NCI-H524 (cell line): ENCODE results near the gene GLB1L.
"Not testable (repeated sequence)": the region's sequence is repeated elsewhere in the genome, so short reads cannot be mapped to it uniquely, and the experiment has no call there.

ENCODE experiments used
- DNase-seq, 2 experiments: peaks; one replicate each; lab custom pipeline; 2025; lab: John Stamatoyannopoulos, UW

GLB1L gene

DNA sequence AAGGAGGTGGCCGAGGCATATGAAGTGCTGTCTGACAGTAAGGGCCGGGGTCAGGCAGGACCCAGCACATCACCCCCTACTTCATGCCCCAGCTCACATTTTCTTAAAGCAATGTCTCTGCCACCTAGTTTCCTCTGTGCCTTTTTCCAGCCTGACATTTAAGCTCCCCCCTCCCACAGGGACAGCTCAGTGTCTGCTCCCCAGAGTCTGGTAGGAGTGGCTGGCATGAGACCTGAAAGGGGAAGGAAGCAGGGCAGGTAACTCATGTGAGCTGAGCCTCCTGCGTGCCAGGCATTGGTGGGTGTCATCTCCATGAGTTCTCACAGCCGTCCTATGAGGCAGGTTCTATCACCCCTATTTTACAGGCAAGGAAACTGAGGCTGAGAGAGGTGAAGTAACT, 35.4 kb upstream of the GLB1L start:
- no peak for DNase-seq

DNA sequence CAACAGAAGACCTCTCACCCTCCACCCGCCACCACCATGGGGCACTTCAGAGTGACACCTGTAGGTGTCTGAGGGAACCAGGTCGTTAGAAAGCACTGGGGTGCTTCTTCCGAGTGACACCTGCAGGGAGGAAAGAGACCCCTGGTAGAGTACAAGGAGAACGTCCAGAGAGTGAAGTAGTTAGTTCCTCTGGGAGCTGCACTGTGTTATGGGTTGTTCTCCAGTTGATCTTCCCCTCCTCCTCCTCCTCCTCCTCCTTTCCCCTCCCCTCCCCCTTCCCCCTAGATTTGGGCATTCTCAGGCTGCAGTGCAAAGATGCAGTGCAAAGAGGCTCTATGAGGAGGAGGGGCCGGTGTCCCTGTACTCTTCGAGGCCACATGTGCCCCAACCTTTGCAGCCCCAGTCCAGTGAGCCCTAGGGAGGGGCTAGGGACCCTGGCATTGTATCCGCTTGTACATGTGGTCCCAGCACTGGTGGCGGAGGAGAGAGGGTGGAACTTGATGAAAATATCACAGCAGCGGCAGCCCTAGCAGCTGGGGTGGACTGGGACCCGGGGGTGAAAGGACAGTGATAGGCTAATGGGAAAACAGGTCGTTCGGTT, 34.8 kb upstream of the GLB1L start:
- no peak for DNase-seq

DNA sequence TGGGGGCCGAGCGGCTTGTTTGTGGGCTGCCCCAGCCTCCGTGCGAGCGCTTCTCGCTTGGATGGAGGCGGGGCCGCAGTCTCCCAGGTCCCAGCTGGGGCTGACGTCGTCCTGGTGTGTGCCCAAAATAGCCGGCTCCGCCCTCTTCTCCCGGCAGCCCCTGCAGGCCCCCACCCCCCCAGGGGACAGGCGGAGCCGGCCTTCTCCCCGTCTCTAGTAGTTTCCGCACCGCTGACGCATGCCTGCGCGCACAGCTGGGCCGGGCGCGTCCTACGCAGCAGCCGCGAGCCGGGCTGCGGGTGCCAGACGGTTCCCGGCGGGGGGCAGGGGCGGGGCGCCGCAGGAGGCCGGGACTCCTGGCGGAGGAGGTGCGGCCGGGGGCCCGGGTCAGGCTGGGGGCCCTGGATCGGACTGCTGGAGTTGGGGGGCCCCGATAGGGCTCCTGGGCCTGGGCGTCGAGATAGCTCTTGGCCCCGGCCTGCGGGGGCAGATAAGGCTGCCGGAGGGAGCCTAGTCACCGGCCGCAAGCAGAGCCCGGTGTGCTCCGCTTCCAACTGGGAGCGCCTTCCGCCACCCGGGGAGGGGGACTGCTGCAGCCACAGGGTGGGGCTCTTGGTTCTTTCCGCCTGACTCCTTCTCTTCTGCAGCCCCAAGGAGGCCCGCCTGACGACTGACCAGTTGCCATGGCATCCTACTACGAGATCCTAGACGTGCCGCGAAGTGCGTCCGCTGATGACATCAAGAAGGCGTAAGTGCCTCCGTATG, 34.1 kb upstream of the GLB1L start, which contains the start of gene DNAJB2:
Gene DNAJB2 (plus strand): TSS at position 216 of the 765 bp plus-strand sequence. CDS start 468 bp downstream, at position 684.
- DNase-seq = peak; percentile 92 to 97

DNA sequence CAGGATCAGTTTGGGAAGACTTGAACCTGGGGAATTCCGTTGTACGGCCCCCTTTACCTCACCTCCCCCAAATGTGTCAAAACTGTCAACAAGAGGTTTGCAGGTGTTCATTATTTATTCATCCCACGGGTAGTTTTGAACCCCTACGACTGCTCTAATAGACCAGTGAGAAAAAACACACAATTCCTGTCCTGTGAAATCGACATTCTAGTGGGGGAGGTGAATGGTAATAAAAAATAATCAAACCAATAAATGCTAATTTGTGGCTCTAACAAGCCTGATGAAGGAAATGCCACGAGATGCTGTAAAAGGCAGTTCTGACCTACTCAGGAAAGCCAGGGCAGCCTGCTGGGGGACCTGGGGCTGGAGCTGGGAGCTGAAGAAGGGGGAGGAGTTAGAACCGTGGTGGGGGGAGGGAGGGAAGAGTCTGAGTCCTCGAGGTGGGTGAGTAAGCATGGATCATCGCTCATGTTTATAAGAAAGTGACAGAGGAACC, 33.5 kb upstream of the GLB1L start:
- no peak for DNase-seq

DNA sequence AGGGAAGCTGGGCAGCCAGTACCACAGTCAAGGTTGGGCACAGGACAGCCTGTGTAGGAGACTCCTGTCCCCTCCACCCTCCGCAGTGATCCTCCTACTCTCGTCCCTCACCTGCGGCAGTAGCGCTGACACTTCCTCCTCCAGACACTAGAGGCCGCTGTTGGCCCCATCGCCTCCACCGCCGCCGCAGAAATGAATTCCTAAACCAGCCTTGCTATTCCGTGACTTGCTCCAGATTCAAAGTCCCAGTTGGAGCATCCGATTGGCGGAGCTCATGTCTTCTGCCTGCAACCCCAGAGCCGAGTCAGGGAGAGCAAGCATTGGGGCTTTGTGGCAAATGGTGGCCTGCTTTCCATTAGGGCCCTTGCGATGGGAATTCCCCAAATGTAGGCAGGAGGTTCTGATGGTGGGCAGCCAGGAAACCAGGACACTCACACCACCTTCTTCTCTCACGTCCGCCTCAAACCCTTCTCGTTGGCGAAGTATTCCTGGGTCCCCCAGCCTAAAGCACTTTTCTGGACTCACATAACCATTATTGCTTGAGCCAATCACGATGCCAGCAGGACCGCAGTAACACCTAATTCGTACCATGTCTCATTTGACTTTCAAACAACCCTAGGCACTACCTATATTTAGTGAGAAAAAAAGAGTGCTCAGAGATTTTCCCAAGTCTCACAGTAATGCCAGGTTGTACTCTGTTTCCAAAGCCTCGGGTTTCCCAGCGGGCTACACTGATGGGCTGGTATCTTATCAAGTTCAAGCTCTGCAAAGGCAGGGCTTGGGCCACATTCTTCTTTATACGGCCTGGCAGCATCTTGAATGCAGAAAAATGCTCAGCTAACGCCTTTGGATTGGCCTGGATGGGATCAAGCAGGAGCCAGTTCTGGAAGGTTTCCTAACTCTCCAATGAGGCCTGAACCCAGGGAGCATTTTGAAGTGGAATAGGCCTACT, 32.7 kb upstream of the GLB1L start:
- DNase-seq = peak; percentile 61 to 74

DNA sequence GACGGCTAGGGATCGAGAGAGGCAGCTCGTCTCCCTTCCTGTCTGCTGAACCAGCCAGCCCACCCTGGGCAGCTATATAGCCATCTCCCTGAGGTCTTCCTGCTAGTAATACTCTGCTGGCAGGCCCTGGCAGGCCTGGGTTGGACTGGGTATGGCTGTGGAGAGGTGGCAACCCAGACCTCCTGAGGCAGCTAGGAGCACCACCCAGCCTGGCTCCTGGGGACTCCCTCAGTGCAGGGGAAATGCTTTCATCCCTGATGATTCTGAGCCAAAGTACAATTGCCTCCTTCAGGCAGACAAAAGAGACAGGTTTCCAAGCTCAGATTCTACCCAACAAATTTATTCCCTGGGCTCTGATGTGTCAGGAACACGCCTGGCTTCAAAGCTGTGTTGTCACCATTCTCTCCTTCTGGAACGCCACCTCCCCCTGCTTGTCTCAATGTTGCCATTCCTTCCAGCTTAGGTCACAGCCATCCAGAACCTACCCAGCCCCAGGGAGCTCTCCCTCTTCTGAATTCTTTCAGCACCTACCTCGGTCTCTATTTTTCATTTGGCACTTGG, 29.2 kb upstream of the GLB1L start:
- DNase-seq = no peak

DNA sequence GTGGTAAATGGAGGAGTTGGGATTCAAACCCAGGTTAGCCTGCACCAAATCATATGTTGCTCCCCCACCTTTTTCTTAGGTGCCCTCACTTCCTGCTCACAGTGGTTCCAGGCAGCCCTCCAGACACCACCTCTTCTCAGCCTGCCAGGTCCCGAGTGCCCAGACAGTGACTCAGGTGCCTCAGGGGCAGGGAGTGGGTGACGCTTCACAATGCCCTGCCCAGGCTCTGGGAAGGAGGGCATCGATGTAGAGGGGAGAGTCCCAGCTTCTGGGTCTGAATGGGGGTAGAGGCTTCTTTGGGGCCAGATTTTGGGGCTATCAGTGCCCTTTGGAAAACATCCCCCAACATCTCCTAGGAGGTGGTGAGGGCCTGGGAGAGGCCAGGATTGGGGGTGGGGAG, 28.7 kb upstream of the GLB1L start:
- DNase-seq = no peak

DNA sequence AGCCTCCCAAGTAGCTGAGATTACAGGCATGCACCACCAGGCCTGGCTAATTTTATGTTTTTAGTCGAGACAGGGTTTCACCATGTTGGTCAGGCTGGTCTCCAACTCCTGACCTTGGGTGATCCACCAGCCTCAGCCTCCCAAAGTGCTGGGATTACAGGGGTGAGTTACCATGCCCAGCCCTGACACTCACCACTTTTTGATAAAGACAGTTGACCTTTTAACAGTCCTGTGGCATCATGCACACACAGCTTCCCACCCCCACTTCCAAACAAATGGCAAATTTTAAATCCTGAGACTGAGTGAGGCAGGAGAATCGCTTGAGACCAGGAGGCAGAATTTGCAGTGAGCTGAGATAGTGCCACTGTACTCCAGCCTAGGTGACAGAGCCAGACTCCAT, 27.8 kb upstream of the GLB1L start:
- peak; percentile 17 to 43 for DNase-seq

DNA sequence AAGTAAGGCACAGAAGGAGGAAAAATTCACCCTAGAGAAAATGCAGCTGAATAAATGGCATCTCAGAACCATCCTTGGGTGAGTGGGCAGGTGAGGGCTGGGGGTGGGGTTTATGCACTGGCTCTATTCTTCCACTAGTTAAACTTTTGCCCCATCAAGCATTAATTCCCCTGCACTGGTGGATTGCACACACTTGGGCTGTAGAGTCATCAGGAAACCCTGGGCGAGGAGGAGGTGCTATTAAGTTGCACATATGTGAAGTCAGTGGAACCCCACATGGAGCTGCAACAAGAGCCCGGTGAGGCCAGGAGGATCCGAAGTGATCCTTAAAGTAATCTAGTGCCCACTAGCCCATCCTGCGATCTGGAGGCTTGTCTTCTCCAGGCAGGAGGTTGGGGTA, 27.1 kb upstream of the GLB1L start:
- DNase-seq = no peak

DNA sequence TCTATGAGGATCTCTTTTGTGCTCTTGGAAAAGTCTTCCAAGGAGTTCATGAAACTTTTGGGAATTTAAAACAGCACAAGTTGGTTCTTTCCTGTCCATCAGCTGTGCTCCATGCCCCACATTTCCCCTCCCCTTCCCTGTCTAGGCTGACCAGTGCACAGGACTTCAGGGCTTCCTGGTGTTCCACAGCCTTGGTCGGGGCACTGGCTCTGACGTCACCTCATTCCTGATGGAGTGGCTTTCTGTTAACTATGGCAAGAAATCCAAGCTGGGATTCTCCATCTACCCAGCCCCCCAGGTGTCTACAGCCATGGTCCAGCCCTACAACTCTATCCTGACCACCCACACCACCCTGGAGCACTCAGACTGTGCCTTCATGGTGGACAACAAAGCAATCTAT, 25.8 kb upstream of the GLB1L start:
- DNase-seq = no peak

DNA sequence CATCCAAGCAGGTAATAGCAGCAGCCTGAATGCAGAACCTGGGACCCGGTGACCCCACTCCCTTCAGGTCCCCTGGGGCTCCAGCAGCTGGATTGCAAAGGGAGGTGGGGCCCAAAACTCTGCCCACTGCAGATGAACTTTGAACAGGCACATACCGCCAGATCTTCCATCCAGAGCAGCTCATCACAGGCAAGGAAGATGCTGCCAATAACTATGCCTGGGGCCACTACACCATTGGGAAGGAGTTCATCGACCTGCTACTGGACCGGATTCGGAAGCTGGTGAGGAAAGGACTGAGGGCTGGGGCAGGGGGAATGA, 24.8 kb upstream of the GLB1L start:
- no peak for DNase-seq

DNA sequence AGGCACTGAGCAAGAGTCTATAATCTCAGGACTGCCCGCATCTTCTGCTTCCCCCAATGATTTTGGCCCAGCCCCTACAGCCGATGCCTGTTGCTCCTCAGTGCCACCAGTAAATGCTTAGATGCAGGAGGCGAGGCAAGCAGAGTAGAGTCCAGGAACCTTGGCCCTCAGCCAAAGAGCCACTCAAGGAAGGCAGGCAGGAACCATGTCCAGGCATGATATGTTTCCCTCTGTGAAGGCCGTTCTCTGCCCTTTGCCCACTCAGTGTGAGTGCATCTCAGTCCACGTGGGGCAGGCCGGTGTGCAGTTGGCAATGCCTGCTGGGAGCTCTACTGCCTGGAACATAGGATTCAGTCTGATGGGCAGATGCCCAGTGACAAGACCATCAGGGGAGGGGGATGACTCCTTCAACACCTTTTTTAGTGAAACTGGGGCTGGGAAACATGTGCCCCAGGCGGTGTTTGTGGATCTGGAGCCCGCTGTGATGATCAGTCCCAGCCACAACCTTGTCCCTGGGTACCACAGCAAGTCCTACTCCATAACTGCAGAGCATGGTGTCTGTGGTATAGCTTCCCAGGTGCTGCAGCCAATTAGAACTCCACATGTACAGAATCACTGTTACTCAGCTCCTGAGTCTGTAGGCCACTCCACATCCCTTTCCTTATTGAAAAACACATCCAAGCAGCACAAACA, 24.3 kb upstream of the GLB1L start:
- peak in 1 of 2 experiments; percentile 20 for DNase-seq

DNA sequence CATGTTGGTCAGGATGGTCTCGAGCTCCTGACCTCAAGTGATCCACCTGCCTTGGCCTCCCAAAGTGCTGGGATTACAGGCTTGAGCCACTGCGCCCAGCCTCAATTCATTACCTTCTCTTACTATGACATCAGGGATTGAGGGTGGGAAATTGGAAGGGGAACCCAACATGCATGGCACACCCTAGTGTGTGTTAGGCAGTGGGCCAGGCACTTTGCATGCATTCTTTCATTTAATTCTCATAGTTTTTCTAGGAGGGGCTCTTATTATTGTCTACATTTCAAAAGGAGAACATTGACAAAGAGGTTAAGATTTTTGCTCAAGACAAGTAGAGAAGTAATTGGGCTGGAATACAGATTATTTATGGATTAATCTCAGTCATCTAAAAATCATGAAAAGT, 23.1 kb upstream of the GLB1L start:
- no peak for DNase-seq

DNA sequence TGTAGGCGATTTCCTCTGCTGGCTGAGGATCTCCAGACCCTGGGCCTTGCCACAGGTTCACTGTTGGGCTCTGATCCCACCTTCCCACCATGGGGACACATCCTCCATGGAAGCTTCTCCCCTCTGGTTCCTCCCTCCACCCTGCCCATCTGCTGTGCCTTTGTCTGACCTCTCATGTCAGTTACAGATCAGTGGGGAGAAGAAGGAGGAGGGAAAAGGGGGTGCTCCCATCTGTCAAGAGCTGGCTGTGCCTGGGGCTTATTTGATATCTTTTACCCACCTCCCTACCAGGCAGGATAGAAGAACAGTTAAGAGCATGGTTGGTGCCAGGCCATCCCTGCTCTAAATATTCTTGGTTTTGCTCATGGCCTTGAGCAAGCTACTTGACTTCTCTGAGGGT, 21.6 kb upstream of the GLB1L start:
- DNase-seq = peak in 1 of 2 experiments; percentile 76

DNA sequence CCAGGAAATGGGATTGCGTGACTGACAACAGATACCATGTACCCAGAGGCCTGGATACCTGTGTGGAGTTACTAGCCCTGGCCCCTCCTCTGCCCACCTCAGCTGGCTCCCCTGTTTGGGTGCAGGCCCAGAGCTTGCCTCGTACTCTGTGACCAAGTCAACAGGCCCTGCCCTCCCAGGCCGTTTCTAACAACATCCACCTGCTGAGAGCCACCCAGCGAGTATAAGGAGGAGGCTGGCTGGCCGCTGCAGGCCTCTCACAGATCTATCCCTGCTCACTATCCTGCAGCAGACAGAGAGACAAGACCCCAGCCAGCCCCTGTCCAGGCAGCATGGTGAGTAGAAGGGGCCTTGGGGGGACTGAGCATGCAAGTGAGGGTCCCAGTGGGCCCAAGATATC, 21.0 kb upstream of the GLB1L start:
- no peak for DNase-seq

DNA sequence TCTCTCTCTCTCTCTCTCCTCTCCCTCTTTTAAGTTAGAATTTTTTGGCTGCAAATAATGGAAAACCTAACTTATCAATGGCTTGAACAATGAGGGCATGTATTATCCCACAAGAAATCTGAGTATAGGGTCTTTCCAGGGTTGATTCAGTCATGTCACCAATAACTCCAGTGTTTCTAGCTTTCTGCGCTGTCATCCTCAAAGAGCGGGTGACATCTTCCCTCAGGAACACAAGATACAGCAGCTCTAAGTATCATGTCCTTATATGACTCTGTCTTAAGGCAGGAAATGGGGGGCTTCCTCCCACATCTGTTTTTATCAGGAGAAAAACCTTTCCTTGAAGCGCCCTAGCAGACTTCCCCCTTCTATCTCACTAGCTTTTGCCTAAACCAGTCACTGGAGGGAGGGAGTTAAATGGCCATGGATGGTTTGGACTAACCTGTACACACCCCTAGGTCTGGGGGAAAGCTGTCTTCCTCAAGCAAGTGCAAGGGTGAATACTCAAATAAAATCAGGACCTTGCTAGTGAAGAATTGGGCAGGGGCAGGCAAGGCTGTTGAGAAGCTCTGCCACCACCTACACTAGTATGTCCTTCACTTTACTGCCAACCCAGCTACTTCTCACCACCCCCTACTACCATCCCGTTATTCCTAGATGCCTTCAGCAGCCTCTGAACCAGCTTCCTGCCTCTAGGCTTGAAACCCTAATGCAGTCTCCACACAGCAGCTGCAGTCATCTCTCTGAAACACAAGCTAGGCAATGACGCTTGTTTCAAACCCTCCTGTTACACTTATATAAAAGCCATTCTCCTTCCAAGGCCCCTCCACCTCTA, 16.0 kb upstream of the GLB1L start:
- DNase-seq = no peak

DNA sequence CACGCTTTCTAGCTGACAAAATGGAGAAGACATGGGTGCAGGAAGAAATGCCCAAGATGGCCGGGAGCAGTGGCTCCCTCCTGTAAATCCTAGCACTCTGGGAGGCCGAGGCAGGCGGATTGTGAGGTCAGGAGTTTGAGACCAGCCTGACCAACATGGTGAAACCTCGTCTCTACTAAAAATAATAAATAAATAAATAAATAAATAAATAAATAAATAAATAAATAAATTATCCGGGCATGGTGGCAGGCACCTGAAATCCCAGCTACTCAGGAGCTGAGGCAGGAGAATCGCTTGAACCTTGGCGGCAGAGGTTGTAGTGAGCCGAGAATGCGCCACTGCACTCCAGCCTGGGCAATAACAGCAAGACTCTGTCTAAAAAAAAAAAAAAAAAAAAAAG, 13.7 kb upstream of the GLB1L start:
- DNase-seq = not testable (repeated sequence)

DNA sequence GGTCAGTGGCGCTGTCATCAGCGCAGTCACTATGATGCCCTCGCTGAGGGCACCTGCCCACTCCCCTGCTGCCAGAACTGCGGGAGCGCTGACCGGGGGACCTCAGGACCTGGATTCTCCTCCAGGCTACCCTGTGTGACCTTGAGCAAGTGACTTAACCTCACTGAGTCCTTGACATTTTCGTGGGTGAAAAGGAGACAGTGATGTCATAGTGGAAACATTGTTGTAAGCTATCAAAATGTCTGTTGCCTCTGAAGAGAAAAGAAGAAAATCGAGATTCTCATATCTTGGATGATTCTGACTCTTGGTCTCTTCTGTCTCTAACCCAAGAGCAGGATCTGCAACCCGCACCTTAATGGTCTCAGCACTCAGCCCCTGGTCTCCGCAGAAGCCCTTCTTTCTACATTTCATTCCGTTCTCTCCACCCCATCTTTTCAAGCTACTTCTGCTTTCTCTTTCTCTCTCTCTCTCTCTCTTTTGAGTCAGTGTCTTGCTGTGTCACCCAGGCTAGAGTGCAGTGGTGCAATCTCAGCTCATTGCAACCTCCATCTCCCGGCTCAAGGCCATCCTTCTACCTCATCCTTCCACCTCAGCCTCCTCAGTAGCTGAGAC, 9.5 kb upstream of the GLB1L start:
- DNase-seq = no peak

DNA sequence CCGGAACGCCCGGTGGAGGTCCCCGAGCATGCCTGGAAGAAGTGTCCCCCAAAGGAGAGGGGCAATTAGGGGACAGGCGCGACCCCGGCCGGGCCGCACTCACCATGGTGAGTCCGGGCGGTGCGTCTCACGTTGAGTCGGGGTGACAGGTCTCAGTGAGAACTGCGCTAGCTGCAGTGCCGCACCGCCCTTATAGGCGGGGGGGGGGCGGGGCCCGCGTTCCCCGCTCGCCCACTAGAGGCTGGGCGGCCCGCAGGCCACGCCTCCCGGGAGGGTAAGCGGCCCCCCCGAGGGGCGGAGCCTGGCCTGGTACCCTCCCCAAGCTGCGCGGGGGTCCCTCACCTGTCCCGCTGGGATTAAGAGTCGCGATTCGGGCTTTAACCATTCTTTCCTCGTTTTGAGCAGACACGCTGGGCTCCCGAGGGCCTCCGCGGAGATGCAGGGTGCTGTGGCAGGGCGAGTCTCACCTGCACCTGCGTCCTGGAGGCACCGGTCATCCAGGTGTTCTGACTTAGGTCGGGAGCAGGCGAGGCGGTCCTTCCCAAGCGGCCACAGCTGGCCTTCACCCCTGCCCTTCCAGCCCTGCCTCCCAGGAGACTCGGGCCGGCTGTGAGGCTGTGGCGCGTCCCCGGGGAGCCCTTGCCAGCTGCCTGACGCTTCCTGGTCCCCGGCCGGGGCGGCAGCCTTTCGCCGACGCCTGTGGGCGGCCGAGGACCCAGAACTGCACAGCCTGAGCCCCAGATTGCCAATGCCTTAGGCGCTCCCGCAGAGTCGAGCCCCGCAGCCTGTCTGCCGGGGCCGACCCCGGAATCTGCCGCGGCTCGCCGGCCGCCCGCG, 8.7 kb upstream of the GLB1L start, which contains the start of gene TUBA4A:
Gene TUBA4A (minus strand): TSS at position 166 of the 837 bp plus-strand sequence. CDS start 60 bp downstream, at position 106.
- DNase-seq = peak; percentile 72 to 89
